Right atrium auricular region (tissue), 2 donors: ENCODE results near the gene TOR1A. TPM values are rescaled to one million over a fixed set of nuclear protein-coding genes. Genes with fewer than 3 reads are reported as not detected.

Experiments used
- DNase-seq: peaks from one replicate; pipeline ENCODE4 v3.0.0-alpha.2; 2019; ENCODE audit warnings: low spot score
- H3K27ac ChIP-seq, 2 donors: fragments of 200-600 bp; sonication (generic); 1 replicate in 1 of 2; 2 replicates in 1 of 2; pipeline ENCODE4 v1.5.1; 2016 to 2019
- H3K27me3 ChIP-seq, 2 donors: fragments of 200-600 bp; sonication (generic); one replicate each; pipeline versions ENCODE4 v1.5.1 to v1.6.0; 2017 to 2019
- H3K36me3 ChIP-seq: fragments of 200-600 bp; sonication (generic); one replicate; pipeline ENCODE4 v1.5.1; 2016
- H3K4me1 ChIP-seq, 2 donors: fragments of 200-600 bp; sonication (generic); one replicate each; pipeline versions ENCODE4 v1.5.1 to v1.6.0; 2017 to 2019
- H3K4me3 ChIP-seq, 2 donors: fragments of 200-600 bp; sonication (generic); 1 replicate in 1 of 2; 2 replicates in 1 of 2; pipeline ENCODE4 v1.5.1; 2017 to 2019; ENCODE audit warnings: mild to moderate bottlenecking in 1 of 2, moderate library complexity in 1 of 2
- H3K9me3 ChIP-seq, 2 donors: fragments of 200-600 bp; sonication (generic); one replicate each; pipeline ENCODE4 v1.5.1; 2019
- total RNA-seq, 2 donors: library from RNA; depleted of rRNA; stranded (reverse); fragments of >200 nt; gene quantifications; one replicate each; pipeline ENCODE4 v1.1.0, GENCODE V29; 2016
- TF ChIP-seq, protein P1 (sequence below), 2 donors: fragments of 200-600 bp; sonication (generic); IDR thresholded peaks; one replicate each; pipeline ENCODE4 v1.5.1; 2019; ENCODE audit warnings: antibody characterized with exemption in 2 of 2

The TOR1A gene, protein sequence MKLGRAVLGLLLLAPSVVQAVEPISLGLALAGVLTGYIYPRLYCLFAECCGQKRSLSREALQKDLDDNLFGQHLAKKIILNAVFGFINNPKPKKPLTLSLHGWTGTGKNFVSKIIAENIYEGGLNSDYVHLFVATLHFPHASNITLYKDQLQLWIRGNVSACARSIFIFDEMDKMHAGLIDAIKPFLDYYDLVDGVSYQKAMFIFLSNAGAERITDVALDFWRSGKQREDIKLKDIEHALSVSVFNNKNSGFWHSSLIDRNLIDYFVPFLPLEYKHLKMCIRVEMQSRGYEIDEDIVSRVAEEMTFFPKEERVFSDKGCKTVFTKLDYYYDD
- 10 to 100 TPM; 16.1 to 31.9 TPM for total RNA-seq

DNA sequence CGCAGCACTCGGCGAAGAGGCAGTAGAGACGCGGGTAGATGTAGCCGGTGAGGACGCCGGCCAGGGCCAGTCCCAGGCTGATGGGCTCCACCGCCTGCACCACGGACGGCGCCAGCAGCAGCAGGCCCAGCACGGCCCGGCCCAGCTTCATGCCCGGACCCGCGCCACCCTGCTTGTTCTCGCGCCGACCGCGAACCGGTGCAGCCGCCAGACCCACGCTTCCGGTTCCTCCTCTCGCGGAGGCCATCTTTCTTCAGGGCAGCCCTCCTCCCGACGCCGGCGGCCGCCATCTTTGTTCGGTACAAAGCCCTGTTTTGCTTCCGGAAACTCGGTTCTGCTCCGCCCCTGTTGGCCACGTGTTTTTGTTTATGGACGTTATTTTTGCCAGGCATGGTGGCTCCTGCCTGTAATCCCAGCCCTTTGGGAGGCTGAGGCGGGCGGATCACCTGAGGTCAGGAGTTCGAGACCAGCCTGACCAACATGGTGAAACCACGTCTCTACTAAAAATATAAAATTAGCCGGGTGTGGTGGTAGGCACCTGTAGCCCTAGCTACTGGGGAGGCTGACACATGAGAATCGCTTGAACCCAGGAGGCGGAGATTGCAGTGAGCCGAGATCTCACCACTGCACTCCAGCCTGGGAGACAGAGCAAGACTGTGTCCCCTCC is at the start of gene TOR1A:
TOR1A (minus strand) TSS at position 202 of the 667 bp plus-strand sequence; CDS start at position 151, 51 bp downstream.
- Histone ChIP-seq H3K27me3 (no peaks in the 10 kb centered on the region), H3K4me1 (peaks cover 0 to 8% of the 10 kb centered on the region in 2 donors), H3K27ac (peak within 1 kb of the TSS; percentile 38 to 78), H3K36me3 (peaks cover 39% of the 10 kb centered on the region), H3K9me3 (no peaks in the 10 kb centered on the region), H3K4me3 (peak within 1 kb of the TSS; percentile 72 to 97)
- TF ChIP-seq, protein P1, sequence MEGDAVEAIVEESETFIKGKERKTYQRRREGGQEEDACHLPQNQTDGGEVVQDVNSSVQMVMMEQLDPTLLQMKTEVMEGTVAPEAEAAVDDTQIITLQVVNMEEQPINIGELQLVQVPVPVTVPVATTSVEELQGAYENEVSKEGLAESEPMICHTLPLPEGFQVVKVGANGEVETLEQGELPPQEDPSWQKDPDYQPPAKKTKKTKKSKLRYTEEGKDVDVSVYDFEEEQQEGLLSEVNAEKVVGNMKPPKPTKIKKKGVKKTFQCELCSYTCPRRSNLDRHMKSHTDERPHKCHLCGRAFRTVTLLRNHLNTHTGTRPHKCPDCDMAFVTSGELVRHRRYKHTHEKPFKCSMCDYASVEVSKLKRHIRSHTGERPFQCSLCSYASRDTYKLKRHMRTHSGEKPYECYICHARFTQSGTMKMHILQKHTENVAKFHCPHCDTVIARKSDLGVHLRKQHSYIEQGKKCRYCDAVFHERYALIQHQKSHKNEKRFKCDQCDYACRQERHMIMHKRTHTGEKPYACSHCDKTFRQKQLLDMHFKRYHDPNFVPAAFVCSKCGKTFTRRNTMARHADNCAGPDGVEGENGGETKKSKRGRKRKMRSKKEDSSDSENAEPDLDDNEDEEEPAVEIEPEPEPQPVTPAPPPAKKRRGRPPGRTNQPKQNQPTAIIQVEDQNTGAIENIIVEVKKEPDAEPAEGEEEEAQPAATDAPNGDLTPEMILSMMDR (IDR thresholded peaks at IDR 0.05), result no peak
- peak; percentile 94 for DNase-seq

DNA sequence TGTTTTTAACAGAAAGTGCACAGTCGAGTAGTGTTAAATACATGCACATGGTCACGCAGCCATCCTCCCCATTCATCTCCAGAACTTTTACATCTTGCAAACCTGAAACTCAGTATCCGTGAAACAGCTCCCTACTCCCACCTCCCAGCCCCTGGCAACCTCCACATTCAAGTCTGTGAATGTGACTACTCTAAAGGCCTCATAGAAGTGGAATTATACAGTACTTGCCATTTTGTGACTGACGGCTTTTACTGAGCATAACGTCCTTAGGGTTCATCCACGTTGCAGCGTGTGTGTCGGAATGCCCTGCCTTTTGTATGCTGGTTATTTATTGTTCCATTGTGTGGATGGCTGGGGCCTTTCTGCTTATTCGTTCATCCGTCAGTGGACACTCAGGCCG is 47.1 kb upstream of the TOR1A start:
- peaks cover 33% of the 10 kb centered on the region for H3K36me3 ChIP-seq
- H3K9me3 ChIP-seq, result no peaks in the 10 kb centered on the region
- H3K27me3 ChIP-seq, result no peaks in the 10 kb centered on the region
- DNase-seq, result no peak
- H3K4me3 ChIP-seq, result no peak overlapping the region
- H3K4me1 ChIP-seq, result peaks cover 0 to 8% of the 10 kb centered on the region in 2 donors
- H3K27ac ChIP-seq, result no peak overlapping the region
- TF ChIP-seq, protein P1 (IDR thresholded peaks at IDR 0.05), result no peak

DNA sequence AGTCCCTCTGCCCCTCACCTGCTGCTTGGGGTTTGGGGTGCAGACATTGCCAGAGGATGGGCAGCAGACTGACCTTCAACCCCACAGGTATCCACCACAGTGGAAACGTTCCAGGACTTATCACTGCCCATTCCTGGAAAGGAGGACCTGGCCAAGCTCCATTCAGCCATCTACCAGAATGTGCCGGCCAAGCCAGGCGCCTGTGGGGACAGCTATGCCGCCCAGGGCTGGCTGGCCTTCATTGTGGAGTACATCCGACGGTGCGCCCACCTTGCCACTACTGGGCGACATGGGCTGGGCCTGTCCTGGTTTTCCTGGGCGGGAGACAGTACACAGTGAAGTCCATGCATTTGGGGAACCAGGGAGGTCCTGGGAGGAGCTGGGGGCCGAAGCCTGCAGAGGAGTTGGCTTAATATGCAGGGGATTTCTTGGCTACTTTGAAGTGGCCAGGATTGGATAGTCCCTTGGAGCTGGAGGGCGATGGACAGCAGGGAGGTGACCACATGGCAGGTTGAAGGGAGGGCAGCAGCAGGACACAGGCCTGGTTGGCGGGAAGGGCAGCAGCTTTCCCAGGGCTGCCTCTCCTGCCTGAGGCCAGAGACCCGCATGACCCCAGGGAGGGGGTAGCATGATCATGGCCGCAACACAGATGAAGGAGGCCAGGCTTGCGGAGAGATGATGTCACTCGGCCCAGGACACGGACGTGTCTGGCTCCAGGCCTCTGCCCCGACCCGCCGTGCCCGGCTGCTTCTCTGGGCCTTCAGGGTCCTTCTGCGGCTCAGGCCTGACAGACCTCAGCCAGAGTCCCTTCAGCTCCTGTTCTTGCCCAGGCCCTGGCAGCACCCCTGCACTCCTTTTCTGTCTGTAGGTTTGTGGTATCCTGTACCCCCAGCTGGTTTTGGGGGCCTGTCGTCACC is 45.9 kb upstream of the TOR1A start:
- H3K9me3 ChIP-seq, result no peaks in the 10 kb centered on the region
- peaks cover 30% of the 10 kb centered on the region for H3K36me3 ChIP-seq
- TF ChIP-seq, protein P1 (IDR thresholded peaks at IDR 0.05), result no peak
- H3K4me3 ChIP-seq, result no peak overlapping the region
- no peak for DNase-seq
- peaks cover 0 to 8% of the 10 kb centered on the region in 2 donors for H3K4me1 ChIP-seq
- no peak overlapping the region for H3K27ac ChIP-seq
- H3K27me3 ChIP-seq, result no peaks in the 10 kb centered on the region

DNA sequence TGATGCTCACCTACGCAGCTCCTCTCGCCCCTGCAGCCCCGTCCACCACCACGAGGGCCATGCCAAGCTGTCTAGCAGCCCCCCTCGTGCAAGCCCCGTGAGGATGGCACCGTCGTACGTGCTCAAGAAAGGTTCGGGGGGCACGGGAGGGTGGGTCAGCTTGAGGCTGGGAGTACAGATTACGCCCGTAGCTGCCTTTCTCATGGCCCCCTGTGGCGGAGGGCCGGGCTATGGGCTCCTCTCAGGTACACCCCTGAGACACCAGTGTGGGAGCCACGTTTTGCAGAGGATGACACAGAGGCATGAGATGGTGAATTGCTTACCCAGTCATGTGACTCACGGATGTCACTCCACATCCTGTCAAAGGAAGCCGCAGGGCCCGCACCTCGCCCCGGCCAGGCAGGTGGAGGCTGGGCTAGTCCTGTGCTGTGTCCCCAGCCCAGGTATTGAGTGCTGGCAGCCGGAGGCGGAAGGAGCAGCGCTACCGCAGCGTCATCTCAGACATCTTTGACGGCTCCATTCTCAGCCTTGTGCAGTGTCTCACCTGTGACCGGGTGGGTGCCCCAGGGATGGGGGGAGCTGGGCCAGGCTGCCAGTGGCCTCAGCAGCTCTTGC is 45.0 kb upstream of the TOR1A start:
- H3K27ac ChIP-seq, result no peak overlapping the region
- TF ChIP-seq, protein P1 (IDR thresholded peaks at IDR 0.05), result no peak

More for the DNA sequence above, 45.0 kb upstream of the TOR1A start:
- Histone ChIP-seq H3K36me3 (peaks cover 21% of the 10 kb centered on the region), H3K27me3 (no peaks in the 10 kb centered on the region), H3K4me1 (peaks cover 0 to 8% of the 10 kb centered on the region in 2 donors), H3K9me3 (no peaks in the 10 kb centered on the region), H3K4me3 (no peak overlapping the region)
- DNase-seq, result no peak
